GM12873 (cell line): ENCODE results near the gene HSPH1.

Source experiments
- CTCF ChIP-seq: IDR thresholded peaks from 2 replicates; pipeline ENCODE4 v1.5.1; 2012; ENCODE audit warnings: low read depth, mild to moderate bottlenecking, moderate library complexity, low read length, control low read depth; ENCODE audit not compliant: insufficient read depth; ENCODE audit errors: missing control alignments

Gene HSPH1

GRCh38 chr13:31115616-31116015 lies 46.1 kb downstream of the HSPH1 start:
- no peak for TF ChIP-seq CTCF

DNA sequence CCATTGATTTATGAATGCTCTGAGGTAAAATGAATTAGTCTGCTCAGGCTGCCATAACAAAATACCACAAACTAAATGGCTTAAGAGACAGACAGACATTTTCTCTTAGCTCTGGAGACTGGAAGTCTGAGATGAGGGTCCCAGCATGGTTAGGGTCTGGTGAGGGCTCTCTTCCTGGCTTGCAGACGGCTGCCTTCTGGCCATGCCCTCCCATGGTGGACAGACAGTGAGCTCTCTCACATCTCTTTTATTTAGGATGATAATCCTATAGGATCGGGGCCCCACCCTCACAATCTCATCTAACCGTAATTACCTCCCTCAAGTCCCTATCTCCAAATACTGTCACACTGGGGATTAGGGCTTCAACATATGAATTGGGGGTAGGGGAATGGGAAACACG lies 47.1 kb downstream of the HSPH1 start:
- TF ChIP-seq CTCF: no peak

DNA sequence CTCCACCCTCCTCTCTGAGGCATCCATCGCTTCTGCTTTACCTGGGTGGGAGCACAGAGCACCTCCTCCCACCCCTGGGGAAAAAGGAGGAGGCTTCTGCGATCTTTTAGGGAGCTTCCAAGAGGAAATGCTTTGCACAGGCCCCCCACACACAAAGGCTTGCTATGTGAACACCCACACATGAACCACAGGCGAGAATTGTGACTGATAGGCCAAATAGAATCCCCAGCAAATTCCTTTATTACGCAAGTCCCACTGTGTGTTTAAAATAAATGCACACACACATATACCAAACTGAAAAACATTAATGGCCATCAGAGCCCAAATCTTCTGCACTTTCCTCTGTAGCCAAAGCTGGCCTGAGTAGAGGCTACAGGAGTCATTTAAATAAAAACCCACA lies 50.6 kb downstream of the HSPH1 start:
- no peak for TF ChIP-seq CTCF

- TF ChIP-seq CTCF: no peak
Observed at GRCh38 chr13:31110617-31111016, 51.1 kb downstream of the HSPH1 start.

- no peak for TF ChIP-seq CTCF
Observed at GRCh38 chr13:31110169-31110568, 51.5 kb downstream of the HSPH1 start.

- TF ChIP-seq CTCF: no peak
Observed at GRCh38 chr13:31107109-31107508, 54.6 kb downstream of the HSPH1 start.

GRCh38 chr13:31105856-31106255 lies 55.8 kb downstream of the HSPH1 start:
- no peak for TF ChIP-seq CTCF
